ENCODE measurements around the gene NAV3. TPM values are rescaled to one million over a fixed set of nuclear protein-coding genes. Genes with fewer than 3 reads are reported as not detected.
A peak's percentile ranks its signal among the peaks of the same experiment; 100 is the strongest.

NAV3 gene
- total and polyA plus RNA-seq, 2 of the 4 experiments (the other 2 are of a cell fraction) = 25.5 to 106 TPM

DNA sequence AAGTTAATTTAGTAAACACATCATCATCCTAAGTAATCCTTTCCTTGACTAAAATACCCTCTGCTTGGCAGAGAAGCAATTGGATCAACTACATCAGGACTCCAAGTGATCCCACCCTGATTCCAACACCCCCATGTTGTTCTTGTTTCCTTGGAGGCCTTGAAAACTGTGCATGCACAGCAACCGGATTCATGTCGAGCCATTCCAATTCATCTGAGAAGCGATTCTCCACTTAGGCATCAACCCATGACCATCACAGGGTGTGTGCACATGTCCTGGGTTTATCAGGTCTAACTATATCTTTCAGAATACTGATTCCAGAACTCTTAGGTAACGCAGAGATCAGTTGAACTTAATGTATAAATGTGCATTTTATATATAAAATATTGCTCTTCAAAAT, 163.0 kb downstream of the NAV3 start:
- ChIA-PET POLR2A (ENCODE audit: unreplicated experiment) (no interaction called here), CTCF (no interaction called here)
- dilution Hi-C loops (cut with HindIII; ENCODE audit: low sequenced_read_pairs, unreplicated experiment) (no loop called here), intact Hi-C loops (cut with micrococcal nuclease) (no loop called here), in situ Hi-C loops (cut with MboI; ENCODE audit: low sequenced_read_pairs) (no loop called here)
- no peak for ATAC-seq (ENCODE audit: low read depth)
- H4K91ac ChIP-seq (ENCODE audit: insufficient read depth, low read depth, low read length) = no peak overlapping the region
- H2BK15ac ChIP-seq (ENCODE audit: low read depth, low read length) = no peak overlapping the region
- H2BK20ac ChIP-seq (ENCODE audit: low read depth, low read length) = no peak overlapping the region
- no peak overlapping the region for H3K18ac ChIP-seq (ENCODE audit: low read depth, low read length)
- no peak overlapping the region for H3K14ac ChIP-seq (replicated peaks; ENCODE audit: low read depth, low read length)
- no peaks in the 10 kb centered on the region for H3K27me3 ChIP-seq (ENCODE audit: control insufficient read depth, insufficient read depth, low read length)
- H3K4me1 ChIP-seq (ENCODE audit: control insufficient read depth, insufficient read depth, low read length) = no peaks in the 10 kb centered on the region; the same call in 1 of the 2 replicates
- WGBS, 2 experiments (ENCODE audit: extremely low coverage in 2 of 2, insufficient read length in 1 of 2) = no CpG with 5 or more reads among the region's 4 CpGs
- H4K20me1 ChIP-seq (ENCODE audit: insufficient read depth, low read length) = no peaks in the 10 kb centered on the region; the same call in none of the 2 replicates
- H2BK120ac ChIP-seq (ENCODE audit: low read depth, low read length) = no peak overlapping the region
- no peak overlapping the region for H3K56ac ChIP-seq (ENCODE audit: extremely low read depth, insufficient read depth, low read length)
- peaks cover 3% of the 10 kb centered on the region; the same call in 1 of the 2 replicates for H3K9me1 ChIP-seq (ENCODE audit: insufficient read depth, low read length)
- H3K4me3 ChIP-seq (ENCODE audit: insufficient read depth, low read depth, low read length) = no peak overlapping the region
- H2BK5ac ChIP-seq (ENCODE audit: low read depth, low read length, poor library complexity, severe bottlenecking) = no peak overlapping the region
- no peak overlapping the region for H3K4ac ChIP-seq (ENCODE audit: low read depth, low read length)
- H3K9me3 ChIP-seq (ENCODE audit: control insufficient read depth, insufficient read depth, low read length) = peaks cover 4% of the 10 kb centered on the region; the same call in 1 of the 2 replicates
- TF ChIP-seq MAFK (IDR thresholded peaks at IDR 0.05; ENCODE audit: low read depth, low read length) (no peak), RAD21 (IDR thresholded peaks at IDR 0.05; ENCODE audit: low read length) (no peak), POLR2A (IDR thresholded peaks at IDR 0.05; ENCODE audit: low read depth, low read length) (no peak), CEBPB (IDR thresholded peaks at IDR 0.05; ENCODE audit: low read depth, low read length) (no peak), SMC3 (IDR thresholded peaks at IDR 0.05; ENCODE audit: low read depth, low read length) (no peak), FOS (IDR thresholded peaks at IDR 0.05; ENCODE audit: low read depth, low read length) (no peak), RFX5 (IDR thresholded peaks at IDR 0.05; ENCODE audit: low read depth, low read length) (no peak), CHD1 (IDR thresholded peaks at IDR 0.05; ENCODE audit: low read depth, low read length) (no peak), BHLHE40 (IDR thresholded peaks at IDR 0.05; ENCODE audit: low read depth, low read length) (no peak), MAZ (IDR thresholded peaks at IDR 0.05; ENCODE audit: borderline replicate concordance, low read depth, low read length) (no peak), NFE2L2 (IDR thresholded peaks at IDR 0.05; ENCODE audit: low read depth, low read length) (no peak), RCOR1 (IDR thresholded peaks at IDR 0.05; ENCODE audit: insufficient replicate concordance, low read length) (no peak), MXI1 (IDR thresholded peaks at IDR 0.05; ENCODE audit: borderline replicate concordance, low read depth, low read length) (no peak)
- TF ChIP-seq, protein P1, sequence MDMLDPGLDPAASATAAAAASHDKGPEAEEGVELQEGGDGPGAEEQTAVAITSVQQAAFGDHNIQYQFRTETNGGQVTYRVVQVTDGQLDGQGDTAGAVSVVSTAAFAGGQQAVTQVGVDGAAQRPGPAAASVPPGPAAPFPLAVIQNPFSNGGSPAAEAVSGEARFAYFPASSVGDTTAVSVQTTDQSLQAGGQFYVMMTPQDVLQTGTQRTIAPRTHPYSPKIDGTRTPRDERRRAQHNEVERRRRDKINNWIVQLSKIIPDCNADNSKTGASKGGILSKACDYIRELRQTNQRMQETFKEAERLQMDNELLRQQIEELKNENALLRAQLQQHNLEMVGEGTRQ (IDR thresholded peaks at IDR 0.05; ENCODE audit: low read depth, low read length) = no peak
- TF ChIP-seq, protein P2, sequence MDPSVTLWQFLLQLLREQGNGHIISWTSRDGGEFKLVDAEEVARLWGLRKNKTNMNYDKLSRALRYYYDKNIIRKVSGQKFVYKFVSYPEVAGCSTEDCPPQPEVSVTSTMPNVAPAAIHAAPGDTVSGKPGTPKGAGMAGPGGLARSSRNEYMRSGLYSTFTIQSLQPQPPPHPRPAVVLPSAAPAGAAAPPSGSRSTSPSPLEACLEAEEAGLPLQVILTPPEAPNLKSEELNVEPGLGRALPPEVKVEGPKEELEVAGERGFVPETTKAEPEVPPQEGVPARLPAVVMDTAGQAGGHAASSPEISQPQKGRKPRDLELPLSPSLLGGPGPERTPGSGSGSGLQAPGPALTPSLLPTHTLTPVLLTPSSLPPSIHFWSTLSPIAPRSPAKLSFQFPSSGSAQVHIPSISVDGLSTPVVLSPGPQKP (IDR thresholded peaks at IDR 0.05; ENCODE audit: borderline replicate concordance, low read depth, low read length) = no peak
- TF ChIP-seq, protein P3, sequence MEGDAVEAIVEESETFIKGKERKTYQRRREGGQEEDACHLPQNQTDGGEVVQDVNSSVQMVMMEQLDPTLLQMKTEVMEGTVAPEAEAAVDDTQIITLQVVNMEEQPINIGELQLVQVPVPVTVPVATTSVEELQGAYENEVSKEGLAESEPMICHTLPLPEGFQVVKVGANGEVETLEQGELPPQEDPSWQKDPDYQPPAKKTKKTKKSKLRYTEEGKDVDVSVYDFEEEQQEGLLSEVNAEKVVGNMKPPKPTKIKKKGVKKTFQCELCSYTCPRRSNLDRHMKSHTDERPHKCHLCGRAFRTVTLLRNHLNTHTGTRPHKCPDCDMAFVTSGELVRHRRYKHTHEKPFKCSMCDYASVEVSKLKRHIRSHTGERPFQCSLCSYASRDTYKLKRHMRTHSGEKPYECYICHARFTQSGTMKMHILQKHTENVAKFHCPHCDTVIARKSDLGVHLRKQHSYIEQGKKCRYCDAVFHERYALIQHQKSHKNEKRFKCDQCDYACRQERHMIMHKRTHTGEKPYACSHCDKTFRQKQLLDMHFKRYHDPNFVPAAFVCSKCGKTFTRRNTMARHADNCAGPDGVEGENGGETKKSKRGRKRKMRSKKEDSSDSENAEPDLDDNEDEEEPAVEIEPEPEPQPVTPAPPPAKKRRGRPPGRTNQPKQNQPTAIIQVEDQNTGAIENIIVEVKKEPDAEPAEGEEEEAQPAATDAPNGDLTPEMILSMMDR (conservative IDR thresholded peaks at IDR 0.05; ENCODE audit: low read depth, low read length) = no peak
- 0 out of 4 replicates have a peak overlapping the region, but pooled peaks of 1 of the 2 experiments have one; percentile 24 for H4K8ac ChIP-seq (ENCODE audit: low read depth in 2 of 2, low read length in 2 of 2)
- H3K9ac ChIP-seq (ENCODE audit: low read depth, low read length) = no peak overlapping the region
- no peak for DNase-seq
- H4K5ac ChIP-seq (ENCODE audit: low read depth, low read length) = no peak overlapping the region
- no peak overlapping the region for H3K27ac ChIP-seq (ENCODE audit: insufficient read depth, low read length)
- no peak overlapping the region for H2AFZ ChIP-seq (replicated peaks; ENCODE audit: low read length, poor library complexity)
- no peak overlapping the region for H2AK5ac ChIP-seq (ENCODE audit: low read depth, low read length)
- no peak overlapping the region for H2AK9ac ChIP-seq (replicated peaks; ENCODE audit: low read depth, low read length, poor library complexity)
- H3K4me2 ChIP-seq (ENCODE audit: low read depth, low read length) = no peak overlapping the region
- peaks cover 11 to 29% of the 10 kb centered on the region in 2 experiments for H3K79me1 ChIP-seq (ENCODE audit: low read depth in 1 of 2, low read length in 2 of 2)
- BruUV-seq (replicated peaks) = no TSS peak
- H3K36me3 ChIP-seq (ENCODE audit: control insufficient read depth, insufficient read depth, low read length) = peaks cover 1% of the 10 kb centered on the region; the same call in 1 of the 2 replicates
- no peak overlapping the region for H3K23ac ChIP-seq (ENCODE audit: low read depth, low read length)

All from IMR-90 (cell line).